WTC11 (cell line): ENCODE results near the gene MROH2B. TPM values are rescaled to one million over a fixed set of nuclear protein-coding genes. Genes with fewer than 3 reads are reported as not detected.

Source experiments
- ATAC-seq: fragments of 200-7000 bp; cut with Tn5 transposase; 2 replicates; pipeline ENCODE4 v1.10.0; 2021; ENCODE audit warnings: mild to moderate bottlenecking, moderate library complexity
- CTCF ChIA-PET: fragments of 300-600 bp; sonication (Branson Sonifier 250); formaldehyde crosslinking; loops from one replicate; lab custom pipeline; 2021; ENCODE audit warnings: antibody characterized with exemption; lab: Charles Lee
- POLR2A ChIA-PET: fragments of 350-600 bp; sonication (Branson Sonifier 250); formaldehyde crosslinking; loops from one replicate; lab custom pipeline; 2021; ENCODE audit warnings: antibody characterized with exemption; lab: Charles Lee
- DNase-seq: peaks from one replicate; pipeline ENCODE4 v3.0.0; 2021; ENCODE audit warnings: low spot score
- H3K27ac Mint-ChIP-seq: 2 replicates; pipeline ENCODE4 v1.8.0; 2021; ENCODE audit warnings: mixed read lengths
- H3K27me3 Mint-ChIP-seq: 2 replicates; pipeline ENCODE4 v1.8.0; 2021; ENCODE audit warnings: low read depth, mild to moderate bottlenecking, moderate library complexity, mixed read lengths
- H3K36me3 Mint-ChIP-seq: 2 replicates; pipeline ENCODE4 v1.8.0; 2021; ENCODE audit warnings: mixed read lengths
- H3K4me1 Mint-ChIP-seq: 2 replicates; pipeline ENCODE4 v1.8.0; 2022; ENCODE audit warnings: mixed read lengths
- H3K4me3 Mint-ChIP-seq: 2 replicates; pipeline ENCODE4 v1.8.0; 2021; ENCODE audit warnings: mild to moderate bottlenecking, moderate library complexity, mixed read lengths
- H3K9me3 Mint-ChIP-seq: 2 replicates; pipeline ENCODE4 v1.8.0; 2021; ENCODE audit warnings: mixed read lengths
- CTCF ChIP-seq: fragments of 200-600 bp; IDR thresholded peaks from 2 replicates; pipeline ENCODE4 v1.8.0; 2022; ENCODE audit warnings: antibody characterized with exemption
- ERG ChIP-seq: fragments of 250-450 bp; sonication (Bioruptor Pico); IDR thresholded peaks from 2 replicates; pipeline ENCODE4 v1.8.0; 2021; ENCODE audit warnings: mild to moderate bottlenecking
- ESRRA ChIP-seq: sonication (generic); formaldehyde crosslinking; IDR thresholded peaks from 2 replicates; pipeline ENCODE4 v1.8.1; 2022; ENCODE audit warnings: mild to moderate bottlenecking, missing genetic modification reagents, borderline replicate concordance
- GABPB1 ChIP-seq: sonication (generic); formaldehyde crosslinking; IDR thresholded peaks from 2 replicates; pipeline ENCODE4 v1.8.1; 2023; ENCODE audit warnings: mild to moderate bottlenecking, missing genetic modification reagents
- GRHL2 ChIP-seq: fragments of 250-450 bp; sonication (Bioruptor Pico); IDR thresholded peaks from 2 replicates; pipeline ENCODE4 v1.8.0; 2022; ENCODE audit warnings: mild to moderate bottlenecking, moderate library complexity; ENCODE audit not compliant: insufficient replicate concordance, severe bottlenecking
- MYBL2 ChIP-seq: sonication (generic); formaldehyde crosslinking; IDR thresholded peaks from 2 replicates; pipeline ENCODE4 v1.8.1; 2023; ENCODE audit warnings: mild to moderate bottlenecking, moderate library complexity, missing genetic modification reagents
- NR2C2 ChIP-seq: sonication (generic); formaldehyde crosslinking; IDR thresholded peaks from 2 replicates; pipeline ENCODE4 v1.8.0; 2022; ENCODE audit warnings: mild to moderate bottlenecking, missing genetic modification reagents
- SMAD3 ChIP-seq: sonication (generic); formaldehyde crosslinking; IDR thresholded peaks from 2 replicates; pipeline ENCODE4 v1.8.0; 2022; ENCODE audit warnings: missing genetic modification reagents, mild to moderate bottlenecking, borderline replicate concordance
- SP1 ChIP-seq: sonication (generic); formaldehyde crosslinking; conservative IDR thresholded peaks from 2 replicates; pipeline ENCODE4 v1.8.1; 2022; ENCODE audit warnings: missing genetic modification reagents
- USF1 ChIP-seq: sonication (generic); formaldehyde crosslinking; IDR thresholded peaks from 2 replicates; pipeline ENCODE4 v1.8.0; 2022; ENCODE audit warnings: mild to moderate bottlenecking, missing genetic modification reagents
- ZNF281 ChIP-seq: sonication (generic); formaldehyde crosslinking; IDR thresholded peaks from 2 replicates; pipeline ENCODE4 v1.8.0; 2023; ENCODE audit warnings: mild to moderate bottlenecking, missing genetic modification reagents
- ZNF425 ChIP-seq: fragments of 250-450 bp; sonication (Bioruptor Pico); conservative IDR thresholded peaks from 2 replicates; pipeline ENCODE4 v1.9.0; 2021; ENCODE audit warnings: mild to moderate bottlenecking
- total RNA-seq: library from RNA; stranded (reverse); gene quantifications from 3 replicates; pipeline ENCODE4 v1.2.3, GENCODE V29; 2021
- TF ChIP-seq, protein P1 (sequence below): sonication (generic); formaldehyde crosslinking; IDR thresholded peaks from 2 replicates; pipeline ENCODE4 v1.8.0; 2022; ENCODE audit warnings: mild to moderate bottlenecking, missing genetic modification reagents
- TF ChIP-seq, protein P2 (sequence below): sonication (generic); formaldehyde crosslinking; IDR thresholded peaks from 2 replicates; pipeline ENCODE4 v1.8.1; 2023; ENCODE audit warnings: mild to moderate bottlenecking, missing genetic modification reagents, moderate library complexity
- TF ChIP-seq, protein P3 (sequence below): sonication (generic); formaldehyde crosslinking; IDR thresholded peaks from 2 replicates; pipeline ENCODE4 v1.8.1; 2022; ENCODE audit warnings: mild to moderate bottlenecking, missing genetic modification reagents, moderate library complexity, borderline replicate concordance

MROH2B gene
- total RNA-seq, 1 experiment from 2014 or later = not detected

DNA sequence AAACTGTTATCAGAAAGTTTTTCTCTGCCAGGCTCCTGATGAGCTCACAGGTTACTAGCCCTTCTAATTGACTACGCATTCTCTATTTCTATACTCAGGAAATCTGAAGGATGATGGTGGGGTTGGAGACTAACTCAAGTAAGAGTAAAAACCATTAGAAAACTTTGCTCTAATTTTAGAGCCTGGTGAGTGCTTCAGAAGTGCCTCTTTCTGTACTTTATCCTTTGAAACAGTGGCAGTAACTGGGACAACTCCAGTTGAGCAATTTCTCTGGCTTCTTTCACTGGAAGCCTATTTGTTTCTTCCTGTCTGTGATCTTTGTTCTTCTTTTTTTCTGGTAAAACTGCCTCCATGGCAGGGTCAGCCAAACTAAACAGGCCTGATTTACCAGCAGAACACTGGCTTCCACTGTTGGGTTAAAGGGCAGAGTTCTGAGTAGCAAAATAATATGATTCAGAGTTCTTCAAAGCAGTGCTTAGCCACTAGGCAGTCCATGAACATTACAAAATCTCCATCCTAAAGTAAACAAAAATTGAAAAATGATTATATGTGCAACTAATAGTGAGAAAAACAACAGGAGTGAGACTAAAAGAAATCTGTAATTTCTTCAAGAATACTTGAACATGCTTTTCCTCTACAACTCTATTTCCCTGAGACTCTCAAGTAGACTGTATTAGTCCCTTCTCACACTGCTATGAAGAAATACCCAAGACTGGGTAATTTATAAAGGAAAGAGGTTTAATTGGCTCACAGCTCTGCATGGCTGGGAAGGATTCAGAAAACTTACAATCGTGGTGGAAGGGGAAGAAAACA, 79.8 kb downstream of the MROH2B start:
- Mint-ChIP-seq H3K27me3 (no peaks in the 10 kb centered on the region), H3K9me3 (peaks cover 22% of the 10 kb centered on the region), H3K4me3 (no peak overlapping the region), H3K27ac (no peak overlapping the region), H3K36me3 (0 out of 2 replicates have a peak, but pooled peaks cover 7% of the 10 kb centered on the region), H3K4me1 (no peaks in the 10 kb centered on the region)
- CTCF ChIA-PET = no interaction called here
- DNase-seq = no peak
- peak; percentile 92 for TF ChIP-seq GABPB1 (CRISPR knock-in tag)
- TF ChIP-seq, protein P1, sequence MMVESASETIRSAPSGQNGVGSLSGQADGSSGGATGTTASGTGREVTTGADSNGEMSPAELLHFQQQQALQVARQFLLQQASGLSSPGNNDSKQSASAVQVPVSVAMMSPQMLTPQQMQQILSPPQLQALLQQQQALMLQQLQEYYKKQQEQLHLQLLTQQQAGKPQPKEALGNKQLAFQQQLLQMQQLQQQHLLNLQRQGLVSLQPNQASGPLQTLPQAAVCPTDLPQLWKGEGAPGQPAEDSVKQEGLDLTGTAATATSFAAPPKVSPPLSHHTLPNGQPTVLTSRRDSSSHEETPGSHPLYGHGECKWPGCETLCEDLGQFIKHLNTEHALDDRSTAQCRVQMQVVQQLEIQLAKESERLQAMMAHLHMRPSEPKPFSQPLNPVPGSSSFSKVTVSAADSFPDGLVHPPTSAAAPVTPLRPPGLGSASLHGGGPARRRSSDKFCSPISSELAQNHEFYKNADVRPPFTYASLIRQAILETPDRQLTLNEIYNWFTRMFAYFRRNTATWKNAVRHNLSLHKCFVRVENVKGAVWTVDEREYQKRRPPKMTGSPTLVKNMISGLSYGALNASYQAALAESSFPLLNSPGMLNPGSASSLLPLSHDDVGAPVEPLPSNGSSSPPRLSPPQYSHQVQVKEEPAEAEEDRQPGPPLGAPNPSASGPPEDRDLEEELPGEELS = no peak
- ATAC-seq = no peak
- POLR2A ChIA-PET = no interaction called here

- ChIA-PET CTCF (no interaction called here), POLR2A (no interaction called here)
- Mint-ChIP-seq H3K4me1 (no peaks in the 10 kb centered on the region), H3K36me3 (0 out of 2 replicates have a peak, but pooled peaks cover 7% of the 10 kb centered on the region), H3K4me3 (no peak overlapping the region), H3K27ac (no peak overlapping the region), H3K27me3 (no peaks in the 10 kb centered on the region), H3K9me3 (peaks cover 23% of the 10 kb centered on the region)
- DNase-seq (no peak), ATAC-seq (no peak)
- TF ChIP-seq ERG (CRISPR knock-in tag) = no peak
- TF ChIP-seq USF1 (CRISPR knock-in tag) = no peak
- no peak for TF ChIP-seq GRHL2
- no peak for TF ChIP-seq CTCF
- no peak for TF ChIP-seq ZNF425 (CRISPR knock-in tag)
- TF ChIP-seq GABPB1 (CRISPR knock-in tag) = no peak
- TF ChIP-seq, protein P2, sequence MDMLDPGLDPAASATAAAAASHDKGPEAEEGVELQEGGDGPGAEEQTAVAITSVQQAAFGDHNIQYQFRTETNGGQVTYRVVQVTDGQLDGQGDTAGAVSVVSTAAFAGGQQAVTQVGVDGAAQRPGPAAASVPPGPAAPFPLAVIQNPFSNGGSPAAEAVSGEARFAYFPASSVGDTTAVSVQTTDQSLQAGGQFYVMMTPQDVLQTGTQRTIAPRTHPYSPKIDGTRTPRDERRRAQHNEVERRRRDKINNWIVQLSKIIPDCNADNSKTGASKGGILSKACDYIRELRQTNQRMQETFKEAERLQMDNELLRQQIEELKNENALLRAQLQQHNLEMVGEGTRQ (CRISPR knock-in tag) = no peak
- no peak for TF ChIP-seq ZNF281 (CRISPR knock-in tag)
- no peak for TF ChIP-seq SP1 (CRISPR knock-in tag)
- TF ChIP-seq SMAD3 (CRISPR knock-in tag) = no peak
- no peak for TF ChIP-seq ESRRA (CRISPR knock-in tag)
- TF ChIP-seq, protein P3, sequence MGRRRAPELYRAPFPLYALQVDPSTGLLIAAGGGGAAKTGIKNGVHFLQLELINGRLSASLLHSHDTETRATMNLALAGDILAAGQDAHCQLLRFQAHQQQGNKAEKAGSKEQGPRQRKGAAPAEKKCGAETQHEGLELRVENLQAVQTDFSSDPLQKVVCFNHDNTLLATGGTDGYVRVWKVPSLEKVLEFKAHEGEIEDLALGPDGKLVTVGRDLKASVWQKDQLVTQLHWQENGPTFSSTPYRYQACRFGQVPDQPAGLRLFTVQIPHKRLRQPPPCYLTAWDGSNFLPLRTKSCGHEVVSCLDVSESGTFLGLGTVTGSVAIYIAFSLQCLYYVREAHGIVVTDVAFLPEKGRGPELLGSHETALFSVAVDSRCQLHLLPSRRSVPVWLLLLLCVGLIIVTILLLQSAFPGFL (CRISPR knock-in tag) = no peak
- no peak for TF ChIP-seq NR2C2 (CRISPR knock-in tag)
- TF ChIP-seq, protein P1 = no peak
- TF ChIP-seq MYBL2 = no peak
Measured at GRCh38 chr5:40988746-40989510, 82.2 kb downstream of the MROH2B start.
